Natural killer cell treated with Interleukin-12 subunit alpha and Interleukin-12 subunit beta and Interleukin-15 and Interleukin-18, amount 100 ng/mL, for 72 hours (primary cell): Measurements from ENCODE around the gene FUT9. TPM values are rescaled to one million over a fixed set of nuclear protein-coding genes. Genes with fewer than 3 reads are reported as not detected.
"Not testable (repeated sequence)": the region's sequence is repeated elsewhere in the genome, so short reads cannot be mapped to it uniquely, and the experiment has no call there.

ENCODE experiments used
- ATAC-seq, 2 donors: fragments of 150-1000 bp; cut with Tn5 transposase in 1 of 2; sonication (Bioruptor Pico), chemical (Tn5 transposase) in 1 of 2; 2 replicates each; pipeline ENCODE4 v1.10.0; 2021
- DNase-seq: peaks from one replicate; pipeline ENCODE4 v3.0.0; 2022; ENCODE audit warnings: low spot score
- H3K27ac Mint-ChIP-seq, 2 donors: 1 replicate in 1 of 2; 2 replicates in 1 of 2; pipeline ENCODE4 v1.8.0; 2022; ENCODE audit warnings: mixed read lengths in 2 of 2, mild to moderate bottlenecking in 1 of 2, moderate library complexity in 1 of 2
- H3K27me3 Mint-ChIP-seq, 2 donors: 1 replicate in 1 of 2; 2 replicates in 1 of 2; pipeline ENCODE4 v1.8.0; 2022; ENCODE audit warnings: mixed read lengths in 2 of 2
- H3K36me3 Mint-ChIP-seq: one replicate; pipeline ENCODE4 v1.8.0; 2022; ENCODE audit warnings: mixed read lengths
- H3K4me1 Mint-ChIP-seq, 2 donors: 1 replicate in 1 of 2; 2 replicates in 1 of 2; pipeline ENCODE4 v1.8.0; 2022; ENCODE audit warnings: low read depth in 2 of 2, mixed read lengths in 2 of 2, mild to moderate bottlenecking in 1 of 2
- H3K4me3 Mint-ChIP-seq: one replicate; pipeline ENCODE4 v1.8.0; 2022; ENCODE audit warnings: mixed read lengths
- H3K9me3 Mint-ChIP-seq: 2 replicates; pipeline ENCODE4 v1.8.0; 2022; ENCODE audit warnings: mixed read lengths
- total RNA-seq, 2 donors: library from RNA; stranded (reverse); gene quantifications; one replicate each; pipeline ENCODE4 v1.2.3, GENCODE V29; 2022

FUT9 gene
- total RNA-seq, 2 donors from 2014 or later = not detected

GRCh38 chr6:96227135-96227534, 211.4 kb downstream of the FUT9 start:
- Mint-ChIP-seq H3K9me3 (peaks cover 2% of the 10 kb centered on the region), H3K4me1 (no peaks in the 10 kb centered on the region), H3K27me3 (no peaks in the 10 kb centered on the region), H3K36me3 (no peaks in the 10 kb centered on the region), H3K4me3 (no peak overlapping the region), H3K27ac (no peak overlapping the region)
- no peak for DNase-seq
- ATAC-seq = no peak

GRCh38 chr6:96234444-96234843, 218.7 kb downstream of the FUT9 start:
- H3K27me3 Mint-ChIP-seq = no peaks in the 10 kb centered on the region
- no peaks in the 10 kb centered on the region for H3K36me3 Mint-ChIP-seq
- no peak overlapping the region for H3K27ac Mint-ChIP-seq
- H3K9me3 Mint-ChIP-seq = peaks cover 7% of the 10 kb centered on the region
- H3K4me1 Mint-ChIP-seq = no peaks in the 10 kb centered on the region
- DNase-seq (no peak), ATAC-seq (no peak)
- no peak overlapping the region for H3K4me3 Mint-ChIP-seq

GRCh38 chr6:96235927-96236326, 220.2 kb downstream of the FUT9 start:
- H3K27me3 Mint-ChIP-seq = no peaks in the 10 kb centered on the region
- DNase-seq (no peak), ATAC-seq (no peak)
- H3K36me3 Mint-ChIP-seq = no peaks in the 10 kb centered on the region
- no peak overlapping the region for H3K27ac Mint-ChIP-seq
- H3K4me1 Mint-ChIP-seq = no peaks in the 10 kb centered on the region
- H3K4me3 Mint-ChIP-seq = no peak overlapping the region
- H3K9me3 Mint-ChIP-seq = peaks cover 5% of the 10 kb centered on the region

GRCh38 chr6:96236471-96236870, 220.7 kb downstream of the FUT9 start:
- no peaks in the 10 kb centered on the region for H3K4me1 Mint-ChIP-seq
- ATAC-seq (no peak), DNase-seq (no peak)
- no peaks in the 10 kb centered on the region for H3K36me3 Mint-ChIP-seq
- no peak overlapping the region for H3K27ac Mint-ChIP-seq
- H3K27me3 Mint-ChIP-seq = no peaks in the 10 kb centered on the region
- H3K9me3 Mint-ChIP-seq = peaks cover 5% of the 10 kb centered on the region
- no peak overlapping the region for H3K4me3 Mint-ChIP-seq

GRCh38 chr6:96237638-96238347, 222.0 kb downstream of the FUT9 start:
- H3K4me1 Mint-ChIP-seq = no peaks in the 10 kb centered on the region
- H3K27me3 Mint-ChIP-seq = no peaks in the 10 kb centered on the region
- peaks cover 5% of the 10 kb centered on the region for H3K9me3 Mint-ChIP-seq
- ATAC-seq (no peak), DNase-seq (no peak)
- no peak overlapping the region for H3K27ac Mint-ChIP-seq
- H3K36me3 Mint-ChIP-seq = no peaks in the 10 kb centered on the region
- H3K4me3 Mint-ChIP-seq = no peak overlapping the region

- Mint-ChIP-seq H3K4me3 (no peak overlapping the region), H3K4me1 (no peaks in the 10 kb centered on the region), H3K27me3 (no peaks in the 10 kb centered on the region), H3K36me3 (no peaks in the 10 kb centered on the region), H3K9me3 (no peaks in the 10 kb centered on the region), H3K27ac (no peak overlapping the region)
- ATAC-seq = no peak
- DNase-seq = no peak
These were observed 230.8 kb downstream of the FUT9 start for GRCh38 chr6:96246563-96246962.

GRCh38 chr6:96249755-96250154, 234.0 kb downstream of the FUT9 start:
- Mint-ChIP-seq H3K4me1 (no peaks in the 10 kb centered on the region), H3K27ac (no peak overlapping the region), H3K36me3 (no peaks in the 10 kb centered on the region), H3K4me3 (no peak overlapping the region), H3K27me3 (no peaks in the 10 kb centered on the region), H3K9me3 (no peaks in the 10 kb centered on the region)
- DNase-seq (no peak), ATAC-seq (no peak)

GRCh38 chr6:96257751-96258150, 242.0 kb downstream of the FUT9 start:
- Mint-ChIP-seq H3K36me3 (no peaks in the 10 kb centered on the region), H3K4me3 (no peak overlapping the region), H3K27ac (no peak overlapping the region), H3K27me3 (no peaks in the 10 kb centered on the region), H3K9me3 (peaks cover 4% of the 10 kb centered on the region), H3K4me1 (no peaks in the 10 kb centered on the region)
- DNase-seq = no peak
- ATAC-seq = no peak

GRCh38 chr6:96260787-96261430, 245.1 kb downstream of the FUT9 start:
- H3K36me3 Mint-ChIP-seq, H3K4me1 Mint-ChIP-seq, H3K27me3 Mint-ChIP-seq, ATAC-seq, H3K9me3 Mint-ChIP-seq, DNase-seq, H3K27ac Mint-ChIP-seq, H3K4me3 Mint-ChIP-seq: not testable (repeated sequence)
